ENCODE results near the gene TIMM29. TPM values are rescaled to one million over a fixed set of nuclear protein-coding genes. Genes with fewer than 3 reads are reported as not detected.
A peak's percentile ranks its signal among the peaks of the same experiment; 100 is the strongest.

Gene TIMM29
- total RNA-seq, 1 donor from 2014 or later: 42.1 TPM

DNA sequence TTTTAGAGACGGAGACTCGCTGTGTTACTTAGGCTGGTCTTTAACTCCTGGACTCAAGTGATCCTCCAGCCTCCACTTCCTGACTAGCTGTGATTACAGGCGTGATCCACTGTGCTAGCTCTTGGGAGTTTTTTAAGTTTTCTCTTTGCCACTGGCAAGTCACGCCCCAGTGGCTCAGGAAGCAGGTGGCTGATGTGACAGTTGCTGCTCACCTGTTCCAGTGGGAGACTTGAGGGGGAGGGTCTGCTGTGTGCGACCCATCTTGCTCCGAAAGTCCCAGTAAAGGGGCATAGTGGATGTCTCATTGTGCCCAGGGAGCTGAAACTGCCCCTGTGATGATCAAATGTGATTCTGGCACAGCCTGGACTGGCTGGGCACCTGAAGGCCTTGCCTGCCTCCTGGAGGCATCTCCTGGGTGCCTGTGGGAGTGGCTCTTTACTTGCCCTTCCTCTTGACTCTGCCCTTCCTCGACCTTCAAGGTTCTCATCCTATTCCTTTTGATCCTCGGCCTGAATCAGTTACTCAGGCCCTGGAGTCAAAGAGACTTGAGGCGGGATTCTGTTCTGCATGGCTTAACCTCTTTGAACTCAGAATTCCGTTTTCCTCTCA, 40.0 kb downstream of the TIMM29 start:
- TF ChIP-seq, protein P1, sequence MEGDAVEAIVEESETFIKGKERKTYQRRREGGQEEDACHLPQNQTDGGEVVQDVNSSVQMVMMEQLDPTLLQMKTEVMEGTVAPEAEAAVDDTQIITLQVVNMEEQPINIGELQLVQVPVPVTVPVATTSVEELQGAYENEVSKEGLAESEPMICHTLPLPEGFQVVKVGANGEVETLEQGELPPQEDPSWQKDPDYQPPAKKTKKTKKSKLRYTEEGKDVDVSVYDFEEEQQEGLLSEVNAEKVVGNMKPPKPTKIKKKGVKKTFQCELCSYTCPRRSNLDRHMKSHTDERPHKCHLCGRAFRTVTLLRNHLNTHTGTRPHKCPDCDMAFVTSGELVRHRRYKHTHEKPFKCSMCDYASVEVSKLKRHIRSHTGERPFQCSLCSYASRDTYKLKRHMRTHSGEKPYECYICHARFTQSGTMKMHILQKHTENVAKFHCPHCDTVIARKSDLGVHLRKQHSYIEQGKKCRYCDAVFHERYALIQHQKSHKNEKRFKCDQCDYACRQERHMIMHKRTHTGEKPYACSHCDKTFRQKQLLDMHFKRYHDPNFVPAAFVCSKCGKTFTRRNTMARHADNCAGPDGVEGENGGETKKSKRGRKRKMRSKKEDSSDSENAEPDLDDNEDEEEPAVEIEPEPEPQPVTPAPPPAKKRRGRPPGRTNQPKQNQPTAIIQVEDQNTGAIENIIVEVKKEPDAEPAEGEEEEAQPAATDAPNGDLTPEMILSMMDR (IDR thresholded peaks at IDR 0.05; ENCODE audit: insufficient read depth, low read length, severe bottlenecking): peak; percentile 3

DNA sequence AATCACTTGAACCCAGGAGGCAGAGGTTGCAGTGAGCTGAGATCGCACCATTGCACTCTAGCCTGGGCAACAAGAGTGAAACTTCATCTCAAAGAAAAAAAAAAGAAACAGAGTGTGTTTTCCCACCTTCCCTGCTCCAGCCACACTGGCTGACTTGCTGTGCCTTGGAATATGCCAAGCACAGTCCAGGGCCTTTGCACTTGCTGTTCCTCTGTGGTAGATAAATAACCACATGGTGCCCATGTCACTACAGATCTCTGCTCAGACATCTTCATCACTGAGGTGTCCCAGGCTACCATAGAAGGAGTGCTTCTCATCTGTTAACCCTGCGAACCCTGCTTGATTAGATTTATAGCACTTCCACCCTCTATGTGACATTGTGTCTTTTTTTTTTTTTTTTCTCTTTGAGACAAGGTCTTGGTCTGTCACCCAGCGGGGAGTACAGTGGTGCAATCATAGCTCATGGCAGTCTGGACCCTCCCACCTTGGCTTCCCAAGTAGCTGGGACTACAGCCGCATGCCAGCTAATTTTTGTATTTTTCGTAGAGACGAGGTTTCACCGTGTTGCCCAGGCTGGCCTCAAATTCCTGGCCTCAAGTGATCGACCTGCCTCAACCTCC, 42.6 kb downstream of the TIMM29 start:
- TF ChIP-seq, protein P1 (IDR thresholded peaks at IDR 0.05; ENCODE audit: insufficient read depth, low read length, severe bottlenecking): no peak
- DNase-seq (ENCODE audit: low read depth) (no peak), FAIRE-seq (no peak)
- peaks cover 2% of the 10 kb centered on the region for H3K36me3 ChIP-seq (ENCODE audit: control insufficient read depth, insufficient read depth, low read length)
- H3K27me3 ChIP-seq (ENCODE audit: control insufficient read depth, insufficient read depth, low read length): no peaks in the 10 kb centered on the region
- no peak overlapping the region for H3K4me3 ChIP-seq (ENCODE audit: low read depth, low read length)

More for the DNA sequence above, 40.0 kb downstream of the TIMM29 start:
- DNase-seq (ENCODE audit: low read depth) (no peak), FAIRE-seq (no peak)
- peaks cover 2% of the 10 kb centered on the region for H3K36me3 ChIP-seq (ENCODE audit: control insufficient read depth, insufficient read depth, low read length)
- no peak overlapping the region for H3K4me3 ChIP-seq (ENCODE audit: low read depth, low read length)
- no peaks in the 10 kb centered on the region for H3K27me3 ChIP-seq (ENCODE audit: control insufficient read depth, insufficient read depth, low read length)

DNA sequence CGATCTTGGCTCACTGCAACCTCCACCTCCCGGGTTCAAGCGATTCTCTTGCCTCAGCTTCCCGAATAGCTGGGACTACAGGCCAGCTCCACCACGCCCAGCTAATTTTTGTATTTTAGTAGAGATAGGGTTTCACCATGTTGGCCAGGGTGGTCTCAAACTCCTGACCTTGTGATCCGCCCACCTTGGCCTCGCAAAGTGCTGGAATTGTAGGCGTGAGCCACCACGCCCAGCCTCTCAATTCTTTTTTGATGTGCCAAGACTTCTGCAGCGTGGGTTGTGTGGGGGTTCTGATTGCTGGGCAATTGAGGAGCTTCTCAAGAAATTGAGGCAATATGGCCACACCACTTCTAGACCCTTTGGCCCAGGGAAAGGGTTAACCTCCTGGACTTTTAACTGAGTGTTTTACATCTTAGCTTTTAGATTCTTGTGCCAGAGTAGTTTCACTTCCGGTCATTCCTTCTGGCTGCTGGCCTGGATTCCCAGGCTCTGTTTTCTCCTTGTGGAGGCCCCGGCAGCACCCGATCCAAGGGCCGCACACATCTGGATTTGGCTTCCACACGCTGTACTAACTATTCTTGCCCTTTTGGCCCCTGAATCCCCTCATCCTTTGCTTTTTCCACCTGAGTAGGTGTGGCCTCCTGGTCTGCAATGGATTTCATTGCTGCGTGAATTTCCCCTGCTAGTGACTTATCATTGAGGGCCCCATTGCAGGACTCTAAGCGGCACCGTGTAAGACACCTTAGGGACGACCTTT, 46.9 kb downstream of the TIMM29 start:
- no peaks in the 10 kb centered on the region for H3K27me3 ChIP-seq (ENCODE audit: control insufficient read depth, insufficient read depth, low read length)
- H3K4me3 ChIP-seq (ENCODE audit: low read depth, low read length): no peak overlapping the region
- FAIRE-seq: no peak
- DNase-seq (ENCODE audit: low read depth): no peak
- peaks cover 5% of the 10 kb centered on the region for H3K36me3 ChIP-seq (ENCODE audit: control insufficient read depth, insufficient read depth, low read length)
- TF ChIP-seq, protein P1 (IDR thresholded peaks at IDR 0.05; ENCODE audit: insufficient read depth, low read length, severe bottlenecking): no peak

GRCh38 chr19:10976131-10976892, 47.7 kb downstream of the TIMM29 start:
- Histone ChIP-seq H3K27me3 (ENCODE audit: control insufficient read depth, insufficient read depth, low read length) (no peaks in the 10 kb centered on the region), H3K36me3 (ENCODE audit: control insufficient read depth, insufficient read depth, low read length) (peaks cover 7% of the 10 kb centered on the region), H3K4me3 (ENCODE audit: low read depth, low read length) (no peak overlapping the region)
- DNase-seq (ENCODE audit: low read depth) (no peak), FAIRE-seq (no peak)
- TF ChIP-seq, protein P1 (IDR thresholded peaks at IDR 0.05; ENCODE audit: insufficient read depth, low read length, severe bottlenecking): no peak

GRCh38 chr19:10977742-10978092, 49.1 kb downstream of the TIMM29 start:
- H3K4me3 ChIP-seq (ENCODE audit: low read depth, low read length): no peak overlapping the region
- H3K27me3 ChIP-seq (ENCODE audit: control insufficient read depth, insufficient read depth, low read length): no peaks in the 10 kb centered on the region
- no peak for FAIRE-seq
- TF ChIP-seq, protein P1 (IDR thresholded peaks at IDR 0.05; ENCODE audit: insufficient read depth, low read length, severe bottlenecking): no peak
- H3K36me3 ChIP-seq (ENCODE audit: control insufficient read depth, insufficient read depth, low read length): peaks cover 7% of the 10 kb centered on the region
- no peak for DNase-seq (ENCODE audit: low read depth)

Other genes with a start within 250 kb of the TIMM29 start
- 18.8 and 32.9 TPM in 2 replicates for gene QTRT1, start 227.4 kb upstream of the TIMM29 start, total RNA-seq
- 68.4 and 89.7 TPM in 2 replicates for gene DNM2, start 210.7 kb upstream of the TIMM29 start, total RNA-seq
- 42.0 and 45.3 TPM in 2 replicates for gene TMED1, start 92.6 kb upstream of the TIMM29 start, total RNA-seq
- gene C19orf38, start 80.4 kb upstream of the TIMM29 start, total RNA-seq: 0.26 and 0.38 TPM in 2 replicates
- gene CARM1, start 57.3 kb upstream of the TIMM29 start, total RNA-seq: 9.2 and 14.3 TPM in 2 replicates
- 110 and 144 TPM in 2 replicates for gene YIPF2, start 172 bp upstream of the TIMM29 start, total RNA-seq
- gene SMARCA4, start 32.2 kb downstream of the TIMM29 start, total RNA-seq: 49.2 and 68.6 TPM in 2 replicates
- gene LDLR, start 160.7 kb downstream of the TIMM29 start, total RNA-seq: 72.7 and 109 TPM in 2 replicates
- gene SPC24, start 227.0 kb downstream of the TIMM29 start, total RNA-seq: 1.6 and 1.7 TPM in 2 replicates